Measurements from ENCODE around the gene SLC10A4.

DNA sequence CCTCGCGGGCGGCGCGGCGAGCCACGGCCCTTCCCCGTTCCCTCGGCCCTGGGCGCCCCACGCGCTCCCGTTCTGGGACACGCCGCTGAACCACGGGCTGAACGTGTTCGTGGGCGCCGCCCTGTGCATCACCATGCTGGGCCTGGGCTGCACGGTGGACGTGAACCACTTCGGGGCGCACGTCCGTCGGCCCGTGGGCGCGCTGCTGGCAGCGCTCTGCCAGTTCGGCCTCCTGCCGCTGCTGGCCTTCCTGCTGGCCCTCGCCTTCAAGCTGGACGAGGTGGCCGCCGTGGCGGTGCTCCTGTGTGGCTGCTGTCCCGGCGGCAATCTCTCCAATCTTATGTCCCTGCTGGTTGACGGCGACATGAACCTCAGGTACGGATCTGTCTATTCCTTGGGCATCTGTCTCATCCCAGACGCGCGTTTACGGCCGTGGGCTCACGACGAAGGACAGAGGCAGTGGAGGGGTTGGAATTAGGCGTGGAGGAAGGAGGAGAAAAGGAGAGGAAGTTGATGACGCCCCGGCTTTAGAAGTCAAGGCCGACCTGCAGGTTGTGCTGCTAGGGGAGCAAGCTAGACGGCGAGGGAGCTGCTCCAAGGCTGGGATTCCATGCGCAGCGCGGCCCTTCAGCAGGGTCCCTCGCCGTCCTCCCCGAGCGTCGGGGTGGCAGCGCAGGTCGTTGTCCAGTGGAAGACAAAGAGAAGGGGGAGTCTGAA lies 792 bp downstream of the SLC10A4 start:
- TF ChIP-seq, protein P1, sequence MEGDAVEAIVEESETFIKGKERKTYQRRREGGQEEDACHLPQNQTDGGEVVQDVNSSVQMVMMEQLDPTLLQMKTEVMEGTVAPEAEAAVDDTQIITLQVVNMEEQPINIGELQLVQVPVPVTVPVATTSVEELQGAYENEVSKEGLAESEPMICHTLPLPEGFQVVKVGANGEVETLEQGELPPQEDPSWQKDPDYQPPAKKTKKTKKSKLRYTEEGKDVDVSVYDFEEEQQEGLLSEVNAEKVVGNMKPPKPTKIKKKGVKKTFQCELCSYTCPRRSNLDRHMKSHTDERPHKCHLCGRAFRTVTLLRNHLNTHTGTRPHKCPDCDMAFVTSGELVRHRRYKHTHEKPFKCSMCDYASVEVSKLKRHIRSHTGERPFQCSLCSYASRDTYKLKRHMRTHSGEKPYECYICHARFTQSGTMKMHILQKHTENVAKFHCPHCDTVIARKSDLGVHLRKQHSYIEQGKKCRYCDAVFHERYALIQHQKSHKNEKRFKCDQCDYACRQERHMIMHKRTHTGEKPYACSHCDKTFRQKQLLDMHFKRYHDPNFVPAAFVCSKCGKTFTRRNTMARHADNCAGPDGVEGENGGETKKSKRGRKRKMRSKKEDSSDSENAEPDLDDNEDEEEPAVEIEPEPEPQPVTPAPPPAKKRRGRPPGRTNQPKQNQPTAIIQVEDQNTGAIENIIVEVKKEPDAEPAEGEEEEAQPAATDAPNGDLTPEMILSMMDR (conservative IDR thresholded peaks at IDR 0.05; ENCODE audit: low read depth, low read length), result no peak
- TF ChIP-seq SMC3 (IDR thresholded peaks at IDR 0.05; ENCODE audit: low read depth, low read length) (no peak), RFX5 (IDR thresholded peaks at IDR 0.05; ENCODE audit: low read depth, low read length) (no peak), MAZ (IDR thresholded peaks at IDR 0.05; ENCODE audit: borderline replicate concordance, low read depth, low read length) (no peak), BHLHE40 (IDR thresholded peaks at IDR 0.05; ENCODE audit: low read depth, low read length) (no peak), POLR2A (IDR thresholded peaks at IDR 0.05; ENCODE audit: low read depth, low read length) (no peak)
